HG02938 (cell line): ENCODE measurements around the gene DCC.

ENCODE experiments used
- ATAC-seq: cut with Tn5 transposase; IDR thresholded peaks from one replicate; pipeline ENCODE4 v1.9.1; 2021; ENCODE audit warnings: mild to moderate bottlenecking, moderate library complexity; ENCODE audit not compliant: unreplicated experiment

The DCC gene

GRCh38 chr18:52426041-52426440 lies 86.0 kb downstream of the DCC start:
- ATAC-seq = no peak

- ATAC-seq = no peak
Measured at GRCh38 chr18:52426462-52426861, 86.5 kb downstream of the DCC start.

GRCh38 chr18:52427521-52428175 lies 87.7 kb downstream of the DCC start:
- no peak for ATAC-seq

GRCh38 chr18:52431683-52432082 lies 91.7 kb downstream of the DCC start:
- no peak for ATAC-seq

GRCh38 chr18:52433797-52434196 lies 93.8 kb downstream of the DCC start:
- ATAC-seq = no peak

- no peak for ATAC-seq
Measured at GRCh38 chr18:52435301-52435700, 95.3 kb downstream of the DCC start.

GRCh38 chr18:52437161-52437560 lies 97.2 kb downstream of the DCC start:
- ATAC-seq = no peak

GRCh38 chr18:52439457-52439856 lies 99.5 kb downstream of the DCC start:
- no peak for ATAC-seq

GRCh38 chr18:52441794-52442193 lies 101.8 kb downstream of the DCC start:
- ATAC-seq = no peak

- no peak for ATAC-seq
Measured at GRCh38 chr18:52442686-52443085, 102.7 kb downstream of the DCC start.

GRCh38 chr18:52451256-52451655 lies 111.3 kb downstream of the DCC start:
- ATAC-seq = no peak

- ATAC-seq = no peak
Measured at GRCh38 chr18:52451851-52452250, 111.9 kb downstream of the DCC start.

- ATAC-seq = no peak
Measured at GRCh38 chr18:52452427-52452826, 112.4 kb downstream of the DCC start.

- no peak for ATAC-seq
Measured at GRCh38 chr18:52459890-52460289, 119.9 kb downstream of the DCC start.

- no peak for ATAC-seq
Measured at GRCh38 chr18:52462853-52463252, 122.9 kb downstream of the DCC start.

GRCh38 chr18:52465391-52465790 lies 125.4 kb downstream of the DCC start:
- no peak for ATAC-seq

- ATAC-seq = no peak
Measured at GRCh38 chr18:52468496-52468895, 128.5 kb downstream of the DCC start.

GRCh38 chr18:52475325-52475724 lies 135.3 kb downstream of the DCC start:
- ATAC-seq = no peak

GRCh38 chr18:52481116-52481515 lies 141.1 kb downstream of the DCC start:
- no peak for ATAC-seq

- ATAC-seq = no peak
Measured at GRCh38 chr18:52484977-52485376, 145.0 kb downstream of the DCC start.

- ATAC-seq = no peak
Measured at GRCh38 chr18:52486052-52486451, 146.1 kb downstream of the DCC start.

GRCh38 chr18:52489396-52490306 lies 149.7 kb downstream of the DCC start:
- no peak for ATAC-seq
